ENCODE measurements around the gene STUB1. TPM values are rescaled to one million over a fixed set of nuclear protein-coding genes. Genes with fewer than 3 reads are reported as not detected.

The STUB1 gene
- total RNA-seq, 2 donors from 2014 or later = 73.3 to 79.7 TPM

DNA sequence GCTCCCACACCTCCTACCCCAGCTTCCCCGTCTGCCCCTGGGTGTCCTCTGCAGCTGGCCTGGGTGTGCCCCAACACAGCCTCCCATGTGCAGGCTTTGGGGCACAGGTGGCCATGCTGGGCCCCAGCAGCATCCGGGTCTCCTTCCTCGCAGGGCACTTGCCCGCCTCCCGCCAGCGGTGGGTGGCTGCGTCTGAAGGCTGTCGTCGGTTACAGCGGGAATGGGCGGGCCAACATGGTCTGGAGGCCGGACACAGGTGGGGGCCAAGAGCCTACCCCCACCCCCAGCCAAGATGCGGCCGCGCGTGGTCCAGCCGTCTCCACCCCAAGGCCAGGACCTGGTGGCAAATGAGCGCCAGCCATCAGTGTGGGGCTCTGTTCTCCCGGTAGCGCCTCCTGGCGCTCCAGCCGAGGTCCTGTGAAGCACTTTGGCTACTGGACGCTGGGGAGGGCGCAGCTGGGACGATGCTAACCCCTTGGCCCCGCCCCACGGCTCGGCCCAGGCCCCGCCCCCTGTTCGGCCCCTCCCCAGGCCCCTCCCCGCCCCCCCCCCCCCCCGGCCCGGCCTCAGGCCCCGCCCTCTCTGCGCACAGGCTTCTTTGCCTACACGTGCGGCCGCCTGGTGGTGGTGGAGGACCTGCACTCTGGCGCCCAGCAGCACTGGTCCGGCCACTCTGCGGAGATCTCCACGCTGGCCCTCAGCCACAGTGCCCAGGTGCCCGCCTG lies 19.6 kb upstream of the STUB1 start:
- intact Hi-C loops (cut with DNase I) = loop anchor here in 1 of 2 donors (5.0 kb wide), 1 partner anchor 83 kb away; no protein-coding TSS in a partner anchor
- peak; percentile 97 for DNase-seq (ENCODE audit: low spot score)

DNA sequence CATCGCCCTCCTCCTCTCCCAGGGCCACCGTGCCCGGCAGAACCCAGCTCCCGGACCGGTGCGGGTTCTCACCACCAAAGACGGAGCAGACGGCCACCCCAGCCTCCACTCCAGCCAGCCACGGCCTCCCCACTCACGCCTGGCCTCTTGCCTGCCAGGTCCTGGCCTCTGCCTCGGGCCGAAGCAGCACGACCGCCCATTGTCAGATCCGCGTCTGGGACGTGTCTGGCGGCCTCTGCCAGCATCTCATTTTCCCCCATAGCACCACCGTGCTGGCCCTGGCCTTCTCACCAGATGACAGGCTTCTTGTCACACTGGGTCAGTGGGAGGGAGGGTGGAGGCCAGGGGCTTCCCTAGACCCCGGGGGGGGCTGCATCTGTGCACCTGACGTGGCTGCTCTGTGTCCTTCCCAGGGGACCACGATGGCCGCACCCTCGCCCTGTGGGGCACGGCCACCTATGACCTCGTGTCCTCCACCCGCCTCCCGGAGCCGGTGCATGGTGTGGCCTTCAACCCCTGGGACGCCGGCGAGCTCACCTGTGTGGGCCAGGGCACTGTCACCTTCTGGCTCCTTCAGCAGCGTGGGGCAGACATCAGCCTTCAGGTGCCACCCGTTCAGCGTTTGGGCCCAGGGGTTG lies 18.9 kb upstream of the STUB1 start:
- intact Hi-C loops (cut with DNase I) = loop anchor here in 1 of 2 donors (5.0 kb wide), 1 partner anchor 84 kb away; no protein-coding TSS in a partner anchor

DNA sequence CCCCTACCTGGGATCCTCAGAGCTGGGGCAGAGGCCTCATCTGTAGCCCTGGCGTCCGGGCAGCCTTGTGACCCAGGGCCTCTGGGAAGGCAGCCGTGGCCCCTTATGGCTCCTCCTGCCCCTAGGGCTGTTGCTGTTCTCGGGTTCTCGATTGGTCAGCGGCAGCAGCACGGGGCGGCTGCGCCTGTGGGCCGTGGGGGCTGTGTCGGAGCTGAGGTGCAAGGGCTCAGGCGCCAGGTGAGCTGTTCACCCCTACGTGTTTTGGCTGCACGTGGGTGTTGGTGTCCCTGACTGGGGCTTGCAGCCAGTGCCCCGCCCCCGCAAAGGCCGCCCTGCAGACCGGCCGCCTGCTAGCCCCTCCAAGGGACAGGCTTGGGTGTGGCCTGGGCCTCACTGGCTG lies 18.1 kb upstream of the STUB1 start:
- intact Hi-C loops (cut with DNase I) = loop anchor here in 1 of 2 donors (5.0 kb wide), 1 partner anchor 85 kb away; no protein-coding TSS in a partner anchor
- DNase-seq (ENCODE audit: low spot score) = no peak

More for the DNA sequence above, 18.9 kb upstream of the STUB1 start:
- DNase-seq (ENCODE audit: low spot score) = no peak

DNA sequence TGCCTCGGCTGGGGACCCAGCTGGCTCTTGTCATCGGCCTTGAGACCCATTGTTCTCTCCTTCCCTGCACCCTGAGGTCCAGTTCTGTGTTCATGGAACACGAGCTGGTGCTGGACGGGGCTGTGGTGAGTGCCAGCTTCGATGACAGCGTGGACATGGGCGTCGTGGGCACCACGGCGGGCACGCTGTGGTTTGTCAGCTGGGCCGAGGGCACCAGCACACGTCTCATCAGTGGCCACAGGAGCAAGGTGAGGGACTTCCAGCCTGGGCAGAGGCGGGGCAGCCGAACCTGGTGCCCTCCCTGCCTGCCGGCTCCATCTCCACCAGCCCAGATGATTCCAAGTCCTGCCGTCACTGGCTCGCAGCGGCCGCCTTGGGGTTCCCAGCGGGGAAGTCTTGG lies 17.6 kb upstream of the STUB1 start:
- intact Hi-C loops (cut with DNase I) = loop anchor here in 1 of 2 donors (5.0 kb wide), 1 partner anchor 85 kb away; no protein-coding TSS in a partner anchor
- DNase-seq (ENCODE audit: low spot score) = no peak

DNA sequence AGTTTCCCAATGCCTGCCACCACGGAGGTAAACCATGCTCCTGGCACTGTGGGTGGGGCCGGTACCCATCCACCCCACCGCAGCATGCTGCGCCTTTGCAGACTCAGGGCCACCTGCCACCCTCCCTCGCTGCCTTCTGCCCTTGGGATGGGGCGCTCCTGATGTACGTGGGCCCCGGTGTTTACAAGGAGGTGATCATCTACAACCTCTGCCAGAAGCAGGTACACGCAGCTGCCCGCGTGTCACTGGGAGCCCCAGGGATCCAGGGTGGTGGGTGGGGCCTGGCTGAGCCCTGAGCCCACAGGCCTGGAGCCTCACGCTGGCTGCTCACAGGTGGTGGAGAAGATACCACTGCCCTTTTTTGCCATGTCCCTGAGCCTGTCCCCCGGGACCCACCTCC lies 13.6 kb upstream of the STUB1 start:
- intact Hi-C loops (cut with DNase I) = no loop called here
- DNase-seq (ENCODE audit: low spot score) = no peak

DNA sequence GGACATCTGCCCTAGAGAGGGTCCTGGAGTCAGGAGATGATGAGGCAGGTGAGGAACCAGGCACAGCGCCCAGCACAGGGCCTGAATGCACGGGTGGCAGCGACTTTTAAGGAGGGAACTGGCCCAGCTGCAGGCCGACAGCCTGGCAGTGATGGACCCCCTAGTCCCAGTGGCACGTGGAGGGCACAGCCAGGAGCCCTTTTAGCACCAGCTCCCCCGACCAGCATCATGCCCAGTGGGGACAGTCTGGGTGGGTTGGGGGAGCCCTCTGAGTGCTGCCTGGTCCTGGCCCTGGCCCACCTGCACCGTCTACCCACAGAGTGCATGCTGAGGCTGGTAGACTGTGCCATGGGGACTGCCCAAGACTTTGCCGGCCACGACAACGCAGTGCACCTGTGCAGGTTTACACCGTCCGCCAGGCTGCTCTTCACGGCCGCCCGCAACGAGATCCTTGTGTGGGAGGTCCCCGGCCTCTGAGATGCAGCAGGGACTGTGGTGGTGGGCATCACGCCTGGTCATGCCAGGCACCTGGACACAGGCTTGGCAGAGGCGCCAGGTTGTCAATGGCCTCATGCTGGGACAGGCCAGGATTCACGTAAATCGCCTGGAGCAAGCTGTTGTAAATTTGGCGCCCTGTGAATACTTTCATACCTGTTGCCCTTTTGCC lies 13.0 kb upstream of the STUB1 start:
- no peak for DNase-seq (ENCODE audit: low spot score)
- intact Hi-C loops (cut with DNase I) = no loop called here

DNA sequence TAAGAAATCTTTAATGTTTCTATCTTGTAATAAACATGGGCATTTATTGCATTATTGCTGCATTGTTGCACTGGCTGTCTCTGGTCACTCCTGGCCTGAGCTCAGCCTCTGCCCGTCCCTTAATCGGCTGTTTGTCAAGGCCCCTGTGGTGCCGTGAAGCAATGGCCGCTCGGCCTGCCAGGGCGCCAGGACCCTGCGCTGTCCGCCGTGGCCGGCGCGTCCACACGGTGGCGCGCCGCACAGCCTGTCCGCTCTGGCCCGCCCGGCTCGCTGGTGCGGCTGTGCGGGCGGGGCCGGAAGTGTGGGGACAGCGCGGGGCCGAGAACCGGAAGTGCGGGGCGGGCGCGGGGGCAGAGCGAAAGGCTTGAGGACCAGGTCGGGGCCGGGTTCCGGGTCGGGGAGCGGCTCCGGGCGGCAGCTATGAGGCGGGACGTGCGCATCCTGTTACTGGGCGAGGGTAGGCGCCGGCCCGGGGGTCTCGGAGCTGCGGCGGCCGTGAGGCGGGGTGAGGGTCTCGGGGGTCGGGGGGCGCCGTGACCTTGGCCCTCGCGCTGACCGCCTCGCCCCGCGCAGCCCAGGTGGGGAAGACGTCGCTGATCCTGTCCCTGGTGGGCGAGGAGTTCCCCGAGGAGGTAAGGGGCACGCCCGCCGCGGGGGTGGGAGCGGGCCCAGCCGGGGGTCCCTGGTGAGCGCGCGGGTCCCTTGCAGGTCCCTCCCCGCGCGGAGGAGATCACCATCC lies 12.3 kb upstream of the STUB1 start, which contains the start of gene RHOT2:
Gene RHOT2, plus strand, starts transcription at position 353 of the 739 bp plus-strand sequence. Its CDS starts 68 bp downstream, at position 421.
- peak; percentile 98 for DNase-seq (ENCODE audit: low spot score)
- intact Hi-C loops (cut with DNase I) = no loop called here

DNA sequence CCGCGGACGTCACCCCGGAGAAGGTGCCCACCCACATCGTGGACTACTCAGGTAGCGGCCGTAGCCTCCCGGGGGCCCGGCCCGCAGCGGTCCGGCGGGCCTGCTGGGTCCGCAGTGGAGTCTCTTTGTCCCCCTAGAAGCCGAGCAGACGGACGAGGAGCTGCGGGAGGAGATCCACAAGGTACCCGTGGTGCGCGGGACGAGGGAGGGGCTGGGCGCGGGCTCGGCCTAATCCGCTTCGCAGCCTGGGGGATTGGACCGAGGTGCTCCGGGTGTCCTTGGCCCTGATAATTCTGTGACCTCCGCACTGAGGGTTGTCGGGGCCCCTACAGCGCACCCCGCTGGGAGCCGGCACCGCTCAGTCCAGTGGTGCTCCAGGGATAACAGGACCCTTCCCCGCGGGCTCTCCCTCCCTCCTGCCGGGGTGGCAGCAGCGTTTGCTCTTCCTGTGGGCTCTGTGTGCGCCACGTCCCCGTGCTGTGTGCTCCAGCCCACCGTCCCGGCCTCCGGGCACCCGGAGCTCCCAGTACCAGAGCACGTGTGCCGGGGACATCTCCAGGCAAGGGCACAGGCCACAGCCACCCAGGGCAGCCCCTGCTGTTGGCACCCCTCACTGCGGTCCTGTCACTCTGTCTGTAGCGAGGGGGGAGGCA lies 11.6 kb upstream of the STUB1 start:
- intact Hi-C loops (cut with DNase I) = no loop called here
- DNase-seq (ENCODE audit: low spot score) = no peak

DNA sequence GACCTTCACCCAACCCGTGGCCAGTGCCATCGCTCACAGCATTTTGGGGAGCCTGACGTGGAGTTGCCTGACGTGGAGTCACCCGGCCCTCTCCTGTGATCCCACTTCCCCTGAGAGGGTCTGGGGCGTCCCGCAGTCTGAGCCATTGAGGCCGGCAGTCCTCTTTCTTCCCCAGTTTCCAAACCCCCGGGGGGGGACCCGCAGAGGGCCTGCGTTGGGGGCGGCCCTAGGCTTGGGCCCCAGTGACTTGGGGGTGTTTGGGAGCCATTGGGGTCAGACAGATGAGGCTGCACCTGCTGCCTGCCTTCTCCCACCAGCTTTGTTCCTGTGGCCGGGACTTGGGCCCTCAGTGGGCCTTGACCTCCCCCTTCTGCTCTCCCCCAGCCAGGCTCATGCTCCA lies 10.5 kb upstream of the STUB1 start:
- intact Hi-C loops (cut with DNase I) = no loop called here
- DNase-seq (ENCODE audit: low spot score) = no peak

DNA sequence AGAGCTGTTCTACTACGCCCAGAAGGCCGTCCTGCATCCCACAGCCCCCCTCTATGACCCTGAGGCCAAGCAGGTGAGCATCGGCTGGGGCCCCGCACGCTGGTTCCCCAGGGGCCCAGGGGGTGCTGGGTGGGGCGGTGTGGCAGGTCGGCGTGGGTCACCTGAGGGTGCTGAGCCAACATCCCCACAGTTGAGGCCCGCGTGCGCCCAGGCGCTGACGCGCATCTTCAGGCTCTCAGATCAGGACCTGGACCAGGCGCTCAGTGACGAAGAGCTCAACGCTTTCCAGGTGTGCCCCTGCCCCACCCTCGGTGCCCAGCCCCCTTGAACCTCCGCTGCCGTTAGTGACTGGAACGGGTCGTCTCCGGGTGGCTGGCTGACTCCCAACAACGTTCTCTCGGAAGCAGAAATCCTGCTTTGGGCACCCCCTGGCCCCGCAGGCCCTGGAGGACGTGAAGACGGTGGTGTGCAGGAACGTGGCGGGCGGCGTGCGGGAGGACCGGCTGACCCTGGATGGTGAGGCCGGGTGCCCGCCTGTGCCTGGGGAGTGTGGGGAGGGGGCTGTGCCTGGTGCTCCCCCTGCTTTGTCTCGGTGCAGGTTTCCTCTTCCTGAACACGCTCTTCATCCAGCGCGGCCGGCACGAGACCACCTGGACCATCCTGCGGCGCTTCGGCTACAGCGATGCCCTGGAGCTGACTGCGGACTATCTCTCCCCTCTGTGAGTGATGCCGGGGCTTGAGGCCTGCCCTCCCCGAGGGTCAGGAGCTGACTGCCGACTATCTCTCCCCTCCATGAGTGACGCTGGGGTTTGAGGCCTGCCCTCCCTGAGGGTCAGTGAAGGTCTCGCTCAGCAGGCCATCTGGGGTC lies 9.5 kb upstream of the STUB1 start:
- no peak for DNase-seq (ENCODE audit: low spot score)
- intact Hi-C loops (cut with DNase I) = no loop called here

DNA sequence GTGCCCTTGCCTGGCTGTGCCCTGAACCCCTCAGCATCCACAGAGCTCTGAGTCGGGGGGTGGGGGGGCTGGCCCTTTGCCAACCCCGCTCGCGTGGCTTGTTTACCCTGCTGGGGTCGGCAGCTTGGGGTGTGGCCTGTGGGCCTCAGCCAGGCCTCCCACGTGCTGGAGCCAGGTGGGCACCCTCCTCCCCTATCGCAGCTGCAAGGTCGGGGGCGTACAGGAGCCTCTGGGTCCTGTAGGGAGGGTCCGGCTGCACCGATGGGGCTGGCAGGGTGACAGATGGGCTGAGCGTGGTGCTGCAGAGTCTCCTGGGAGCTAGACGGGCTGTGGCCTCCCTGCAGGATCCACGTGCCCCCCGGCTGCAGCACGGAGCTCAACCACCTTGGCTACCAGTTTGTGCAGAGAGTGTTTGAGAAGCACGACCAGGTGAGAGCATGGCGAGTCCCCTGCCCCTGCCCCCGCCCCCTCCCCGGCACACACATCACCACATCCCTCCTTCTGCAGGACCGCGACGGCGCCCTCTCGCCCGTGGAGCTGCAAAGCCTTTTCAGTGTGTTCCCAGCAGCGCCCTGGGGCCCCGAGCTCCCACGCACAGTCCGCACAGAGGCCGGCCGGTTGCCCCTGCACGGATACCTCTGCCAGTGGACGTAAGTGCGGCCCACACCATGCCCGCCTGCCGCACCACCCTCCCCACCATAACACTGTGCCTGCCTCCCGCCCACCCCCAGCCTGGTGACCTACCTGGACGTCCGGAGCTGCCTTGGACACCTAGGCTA lies 8.7 kb upstream of the STUB1 start:
- intact Hi-C loops (cut with DNase I) = no loop called here
- no peak for DNase-seq (ENCODE audit: low spot score)

DNA sequence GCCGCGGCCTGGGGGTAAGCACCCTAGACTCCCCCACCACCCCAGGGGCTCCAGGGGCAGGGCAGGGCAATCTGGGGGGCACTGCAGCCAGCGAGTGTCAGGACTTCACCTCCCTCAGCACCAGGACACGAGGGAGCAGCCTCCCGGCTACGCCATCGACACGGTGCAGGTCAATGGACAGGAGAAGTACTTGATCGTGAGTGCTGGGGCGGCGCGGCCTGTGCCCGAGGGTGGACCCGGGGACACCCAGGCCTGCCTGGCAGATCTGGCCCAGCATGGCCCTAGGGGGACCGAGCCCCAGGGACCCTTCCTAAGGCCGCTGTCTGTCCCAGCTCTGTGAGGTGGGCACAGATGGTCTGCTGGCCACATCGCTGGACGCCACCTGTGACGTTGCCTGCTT lies 7.8 kb upstream of the STUB1 start:
- no peak for DNase-seq (ENCODE audit: low spot score)
- intact Hi-C loops (cut with DNase I) = no loop called here

DNA sequence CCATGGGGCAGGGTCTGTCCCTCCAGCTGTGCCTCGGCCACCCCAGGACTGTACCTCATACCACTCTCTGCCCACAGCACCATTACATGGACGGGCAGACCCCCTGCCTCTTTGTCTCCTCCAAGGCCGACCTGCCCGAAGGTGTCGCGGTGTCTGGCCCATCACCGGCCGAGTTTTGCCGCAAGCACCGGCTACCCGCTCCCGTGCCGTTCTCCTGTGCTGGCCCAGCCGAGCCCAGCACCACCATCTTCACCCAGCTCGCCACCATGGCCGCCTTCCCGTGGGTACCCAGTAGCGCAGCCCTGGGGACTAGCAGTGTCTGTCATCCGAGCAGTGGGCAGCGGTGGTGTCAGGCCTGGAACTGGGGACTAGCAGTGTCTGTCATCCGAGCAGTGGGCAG lies 7.4 kb upstream of the STUB1 start:
- intact Hi-C loops (cut with DNase I) = no loop called here
- no peak for DNase-seq (ENCODE audit: low spot score)

DNA sequence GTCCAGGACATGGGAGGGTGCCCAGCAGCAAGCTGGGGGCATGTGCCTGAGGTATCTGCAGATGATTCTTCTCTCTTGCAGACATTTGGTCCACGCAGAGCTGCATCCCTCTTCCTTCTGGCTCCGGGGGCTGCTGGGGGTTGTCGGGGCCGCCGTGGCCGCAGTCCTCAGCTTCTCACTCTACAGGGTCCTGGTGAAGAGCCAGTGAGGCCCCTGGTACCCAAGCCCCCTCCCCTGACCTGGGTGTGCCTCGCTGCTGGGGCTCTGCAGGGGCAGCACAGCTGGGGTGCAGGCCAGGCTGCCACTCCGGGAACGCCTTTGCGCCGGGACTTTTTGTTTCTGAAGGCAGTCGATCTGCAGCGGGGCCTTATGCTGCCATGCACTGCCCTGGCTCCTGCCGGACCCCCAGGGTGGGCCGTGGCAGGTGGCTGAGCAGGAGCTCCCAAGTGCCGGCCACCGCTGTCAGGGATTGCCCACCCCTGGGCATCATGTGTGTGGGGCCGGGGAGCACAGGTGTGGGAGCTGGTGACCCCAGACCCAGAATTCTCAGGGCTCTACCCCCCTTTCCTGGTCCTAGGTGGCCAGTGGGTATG lies 6.7 kb upstream of the STUB1 start:
- intact Hi-C loops (cut with DNase I) = no loop called here
- DNase-seq (ENCODE audit: low spot score) = no peak

DNA sequence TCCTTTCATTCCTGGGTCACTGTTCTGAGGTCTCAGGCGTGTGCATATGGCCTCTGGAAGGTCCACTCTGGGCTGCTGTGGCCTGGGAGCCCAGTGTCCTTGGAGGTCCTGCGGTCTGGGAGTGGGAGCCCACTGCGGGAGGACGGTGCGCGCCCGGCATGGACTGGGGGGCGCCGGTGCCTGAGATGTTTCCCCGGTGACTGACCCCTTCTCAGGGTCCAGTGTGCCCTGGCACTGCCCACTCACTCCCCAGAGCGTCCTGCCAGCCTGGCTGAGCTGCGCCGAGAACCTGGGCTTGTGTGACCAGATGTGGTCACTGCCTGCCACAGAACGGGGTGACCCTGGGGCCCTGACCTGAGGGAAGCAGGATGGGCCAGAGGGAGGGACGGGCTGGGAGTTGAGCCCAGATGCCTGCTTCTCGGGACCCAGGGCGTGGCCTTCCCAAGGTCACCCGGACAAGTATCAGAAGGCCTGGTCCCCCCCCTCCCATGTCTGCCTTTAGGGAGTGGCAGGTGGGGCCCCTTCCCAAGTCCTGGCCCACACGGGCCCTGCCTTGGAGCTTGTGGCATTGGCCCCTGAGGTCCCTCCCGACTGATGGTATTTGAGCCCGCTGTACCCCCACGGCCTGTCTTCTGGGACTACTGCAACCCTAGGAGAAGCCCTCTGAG lies 5.9 kb upstream of the STUB1 start:
- no peak for DNase-seq (ENCODE audit: low spot score)
- intact Hi-C loops (cut with DNase I) = no loop called here
